Activated CD8-positive, alpha-beta T cell treated with anti-CD3 and anti-CD28 coated beads, Interleukin-2, amount 10 ng/mL, durations not matched to agents 7 days and 5 days (primary cell): Measurements from ENCODE around the gene MTIF2. TPM values are rescaled to one million over a fixed set of nuclear protein-coding genes. Genes with fewer than 3 reads are reported as not detected.
"Not testable (repeated sequence)": the region's sequence is repeated elsewhere in the genome, so short reads cannot be mapped to it uniquely, and the experiment has no call there.

Experiments used
- ATAC-seq: fragments of 150-1000 bp; cut with Tn5 transposase; one replicate; pipeline ENCODE4 v1.10.0; 2021; ENCODE audit warnings: moderate library complexity
- CTCF ChIA-PET: fragments of 350-600 bp; sonication (Branson Sonifier 250); formaldehyde crosslinking; loops from one replicate; lab custom pipeline; 2021; ENCODE audit warnings: antibody characterized with exemption; lab: Charles Lee
- POLR2A ChIA-PET: fragments of 350-600 bp; sonication (Branson Sonifier 250); formaldehyde crosslinking; loops from one replicate; lab custom pipeline; 2021; ENCODE audit warnings: antibody characterized with exemption; lab: Charles Lee
- DNase-seq: peaks from one replicate; pipeline ENCODE4 v3.0.0-alpha.2; 2020
- H3K27ac Mint-ChIP-seq: one replicate; pipeline ENCODE4 v1.8.0; 2021; ENCODE audit warnings: mild to moderate bottlenecking, mixed read lengths
- H3K27me3 Mint-ChIP-seq: one replicate; pipeline ENCODE4 v1.8.0; 2021; ENCODE audit warnings: low read depth, mixed read lengths
- H3K36me3 Mint-ChIP-seq: one replicate; pipeline ENCODE4 v1.8.0; 2021; ENCODE audit warnings: low read depth, mixed read lengths
- H3K4me1 Mint-ChIP-seq: one replicate; pipeline ENCODE4 v1.8.0; 2021; ENCODE audit warnings: low read depth, mixed read lengths
- H3K4me3 Mint-ChIP-seq: one replicate; pipeline ENCODE4 v1.8.0; 2021; ENCODE audit warnings: mild to moderate bottlenecking, mixed read lengths
- H3K9me3 Mint-ChIP-seq: one replicate; pipeline ENCODE4 v1.8.0; 2022; ENCODE audit warnings: mixed read lengths; ENCODE audit not compliant: insufficient read depth
- total RNA-seq, 2 experiments: library from RNA; stranded (reverse); gene quantifications; one replicate each; pipeline ENCODE4 v1.2.3, GENCODE V29; 2021

Gene MTIF2
- total RNA-seq, 2 experiments from 2014 or later, result 26.1 to 28.5 TPM

DNA sequence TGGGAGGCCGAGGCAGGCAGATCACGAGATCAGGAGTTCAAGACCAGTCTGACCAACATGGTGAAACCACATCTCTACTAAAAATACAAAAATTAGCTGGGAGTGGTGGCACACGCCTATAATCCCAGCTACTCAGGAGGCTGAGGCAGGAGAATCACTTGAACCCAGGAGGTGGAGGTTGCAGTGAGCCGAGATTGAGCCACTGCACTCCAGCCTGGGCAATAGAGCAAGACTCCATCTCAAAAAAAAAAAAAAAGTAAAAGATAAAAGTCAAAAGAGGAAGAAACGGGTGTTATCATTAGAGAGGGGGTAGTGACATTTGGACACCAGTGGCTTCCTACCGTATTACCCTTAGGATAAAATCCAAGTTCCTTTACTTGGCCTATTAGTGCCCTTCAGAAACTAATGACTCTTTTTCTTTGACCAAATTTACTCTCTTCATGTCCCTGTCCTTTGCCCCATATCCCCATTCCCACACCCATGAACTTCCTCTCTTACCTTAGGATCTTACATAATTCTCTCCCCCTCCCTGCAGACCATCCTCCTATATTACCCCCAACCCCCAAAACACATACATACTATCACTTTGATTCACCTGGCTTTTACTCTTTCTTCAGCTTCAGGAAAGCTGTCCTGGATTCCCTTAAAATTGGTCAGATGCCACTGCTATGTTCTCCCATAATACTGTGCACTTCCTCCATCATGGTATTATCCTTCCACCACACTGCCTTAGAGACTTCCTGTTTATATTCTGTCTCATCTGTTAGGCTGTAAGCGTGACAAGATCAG lies 41.4 kb downstream of the MTIF2 start:
- H3K27me3 Mint-ChIP-seq, result not testable (repeated sequence)

DNA sequence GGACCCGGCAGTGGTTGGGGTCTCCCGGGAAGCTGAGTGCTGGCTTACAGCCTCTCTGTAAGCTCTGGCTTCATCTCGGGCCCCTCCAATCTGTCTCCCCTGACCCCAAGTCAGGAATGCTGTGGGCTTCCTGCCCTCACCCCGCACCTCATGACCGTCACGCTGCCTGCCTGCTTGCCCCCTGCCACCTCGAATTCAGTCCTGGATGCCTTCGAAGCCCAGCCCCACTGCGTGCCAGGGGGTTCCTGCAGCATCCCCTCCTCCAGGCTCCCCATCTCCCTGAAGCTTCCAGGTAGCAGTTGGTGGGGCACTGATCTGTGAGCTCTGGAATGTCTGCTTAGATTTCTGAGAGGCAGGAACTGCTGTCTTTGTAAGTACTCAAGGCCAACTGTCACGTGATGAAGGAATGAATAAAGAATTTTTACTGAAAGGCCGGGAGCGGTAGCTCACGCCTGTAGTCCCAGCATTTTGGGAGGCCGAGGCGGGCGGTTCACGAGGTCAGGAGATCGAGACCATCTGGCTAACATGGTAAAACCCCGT lies 43.5 kb downstream of the MTIF2 start:
- Mint-ChIP-seq H3K36me3 (peaks cover 18% of the 10 kb centered on the region), H3K9me3 (no peaks in the 10 kb centered on the region), H3K27me3 (no peaks in the 10 kb centered on the region), H3K4me1 (peaks cover 51% of the 10 kb centered on the region), H3K27ac (no peak overlapping the region), H3K4me3 (no peak overlapping the region)
- ChIA-PET POLR2A (no interaction called here), CTCF (no interaction called here)
- DNase-seq, result no peak
- ATAC-seq, result no peak

More for the DNA sequence above, 41.4 kb downstream of the MTIF2 start:
- H3K4me3 Mint-ChIP-seq, result peak overlapping the region; percentile 1
- POLR2A ChIA-PET, result interaction anchor here (0.6 kb wide), 1 partner anchor 339 kb away, joined by 3 read pairs; no protein-coding TSS in a partner anchor
- DNase-seq, CTCF ChIA-PET, H3K9me3 Mint-ChIP-seq, ATAC-seq: not testable (repeated sequence)
- H3K4me1 Mint-ChIP-seq, result peaks cover 45% of the 10 kb centered on the region
- peak overlapping the region; percentile 84 for H3K27ac Mint-ChIP-seq
- peaks cover 23% of the 10 kb centered on the region for H3K36me3 Mint-ChIP-seq

DNA sequence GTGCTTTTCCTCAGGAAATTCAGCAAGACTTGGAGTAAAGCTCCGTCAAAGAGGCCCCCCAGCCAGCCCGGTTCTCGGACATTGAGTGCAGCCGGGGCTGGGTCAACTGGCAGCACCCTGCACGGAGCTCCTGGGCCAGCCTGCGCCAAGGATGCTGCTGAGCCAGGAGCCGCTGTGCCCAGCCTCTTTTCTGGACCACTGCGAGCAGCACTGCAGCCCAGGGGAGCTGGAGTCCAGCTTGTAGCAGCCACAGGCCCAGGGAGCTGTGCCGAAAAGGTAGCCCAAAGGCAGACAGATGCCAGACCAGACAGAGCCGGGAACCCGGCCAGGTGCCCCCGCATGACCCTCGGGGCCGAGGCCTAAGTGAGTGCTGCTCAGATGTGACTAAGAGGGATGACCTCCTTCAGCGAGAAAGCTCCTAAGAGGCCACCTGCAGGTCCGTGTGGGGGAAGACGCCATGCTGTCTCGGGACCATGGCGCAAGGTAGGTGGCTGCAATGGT lies 44.2 kb downstream of the MTIF2 start:
- ChIA-PET POLR2A (interaction anchor here (0.8 to 1.6 kb wide), 3 partner anchors 8 to 502 kb away, joined by 3 to 11 read pairs (median 7); partner anchors contain the start of genes CLHC1 and RPS27A), CTCF (interaction anchor here (1.2 to 1.4 kb wide), 2 partner anchors 45 to 174 kb away, joined by 3 read pairs; no protein-coding TSS in a partner anchor)
- Mint-ChIP-seq H3K4me1 (peaks cover 44% of the 10 kb centered on the region), H3K27ac (no peak overlapping the region), H3K36me3 (peaks cover 14% of the 10 kb centered on the region), H3K27me3 (no peaks in the 10 kb centered on the region), H3K4me3 (no peak overlapping the region), H3K9me3 (no peaks in the 10 kb centered on the region)
- DNase-seq (no peak), ATAC-seq (no peak)

DNA sequence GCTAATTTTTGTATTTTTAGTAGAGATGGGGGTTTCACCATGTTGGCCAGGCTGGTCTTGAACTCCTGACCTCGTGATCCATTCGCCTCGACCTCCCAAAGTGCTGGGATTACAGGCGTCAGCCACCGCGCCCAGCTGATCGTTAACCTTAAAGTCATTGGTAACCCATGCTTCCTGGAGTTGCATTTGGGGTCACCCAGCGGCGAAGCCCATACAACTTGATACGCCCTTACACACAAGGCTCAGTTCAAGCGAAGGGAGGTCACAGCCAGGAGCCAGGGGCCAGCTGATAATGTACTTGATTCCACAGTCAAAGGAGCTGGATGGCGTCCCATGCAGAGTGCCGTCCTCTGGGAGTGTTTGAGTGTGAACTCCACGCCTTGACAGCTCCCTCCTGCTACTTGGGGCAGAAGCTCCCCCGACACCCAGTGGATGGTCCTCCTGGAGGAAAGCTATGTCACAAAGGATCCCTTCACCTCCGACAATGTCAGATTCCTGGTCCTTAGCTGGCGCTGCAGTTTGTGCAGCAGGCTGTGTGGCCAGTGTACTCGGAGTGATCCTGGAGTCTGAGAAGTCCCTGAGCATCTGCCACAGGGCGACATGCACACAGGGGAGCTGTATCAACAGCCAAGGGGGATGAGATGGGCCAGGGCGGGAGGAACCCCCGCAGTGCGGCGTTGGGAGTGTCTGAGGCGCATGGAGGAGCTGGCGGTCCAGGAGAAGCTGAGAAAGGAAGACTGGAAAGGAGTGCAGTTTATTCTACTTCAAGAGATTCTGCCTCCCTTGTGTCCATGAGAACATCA lies 44.9 kb downstream of the MTIF2 start:
- CTCF ChIA-PET, result interaction anchor here (0.8 to 1.4 kb wide), 3 partner anchors 46 to 217 kb away, joined by 3 read pairs; no protein-coding TSS in a partner anchor
- ATAC-seq, result no peak
- H3K4me1 Mint-ChIP-seq, result peaks cover 40% of the 10 kb centered on the region
- no peaks in the 10 kb centered on the region for H3K27me3 Mint-ChIP-seq
- H3K36me3 Mint-ChIP-seq, result peaks cover 12% of the 10 kb centered on the region
- no peak for DNase-seq
- H3K9me3 Mint-ChIP-seq, result no peaks in the 10 kb centered on the region
- peak overlapping the region; percentile 82 for H3K27ac Mint-ChIP-seq
- POLR2A ChIA-PET, result interaction anchor here (0.7 to 1.6 kb wide), 5 partner anchors 8 to 501 kb away, joined by 3 to 11 read pairs (median 5); partner anchors contain the start of genes CLHC1, RPS27A and RTN4
- H3K4me3 Mint-ChIP-seq, result peak overlapping the region; percentile 75

DNA sequence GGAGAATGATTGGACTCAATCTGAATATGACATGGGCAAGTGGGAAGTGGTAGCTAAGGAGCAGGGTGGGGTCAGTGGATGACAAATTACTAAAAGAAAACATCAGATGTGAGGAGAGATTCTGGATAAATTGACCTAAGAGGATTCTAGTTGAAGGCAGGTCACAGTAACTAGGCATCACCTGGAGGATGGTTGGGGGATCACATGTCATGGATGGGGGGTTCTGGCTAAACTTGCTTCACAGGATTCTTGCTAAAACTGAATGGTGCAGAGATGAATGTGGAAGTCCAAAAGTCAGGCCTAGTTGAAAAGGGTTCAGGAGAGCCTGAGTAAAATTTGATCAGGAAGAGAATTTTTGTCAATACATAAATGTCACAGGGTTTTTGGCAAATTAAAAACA lies 55.2 kb downstream of the MTIF2 start:
- POLR2A ChIA-PET, result interaction anchor here (0.8 kb wide), 1 partner anchor 18 kb away, joined by 4 read pairs; the partner anchor contains the start of genes CLHC1 and RPS27A
- H3K27ac Mint-ChIP-seq, result no peak overlapping the region
- no peak overlapping the region for H3K4me3 Mint-ChIP-seq

DNA sequence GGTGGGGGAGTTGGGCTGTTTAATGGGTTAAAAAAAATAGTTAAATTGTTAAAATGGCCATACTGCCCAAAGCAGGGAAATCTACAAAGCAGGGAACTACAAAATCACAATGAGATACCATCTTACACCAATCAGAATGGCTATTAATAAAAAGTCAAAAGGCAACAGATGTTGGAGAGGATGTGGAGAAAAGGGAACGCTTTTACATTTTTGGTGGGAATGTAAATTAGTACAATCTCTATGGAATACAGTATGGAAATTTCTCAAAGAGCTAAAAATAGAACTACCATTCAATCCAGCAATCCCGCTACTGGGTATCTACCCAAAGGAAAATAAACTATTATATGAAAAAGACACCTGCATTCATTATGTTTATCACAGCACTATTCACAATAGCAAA lies 64.1 kb downstream of the MTIF2 start:
- no peaks in the 10 kb centered on the region for H3K27me3 Mint-ChIP-seq
- ChIA-PET CTCF (interaction anchor here (1.2 kb wide), 1 partner anchor 10 kb away, joined by 3 read pairs; no protein-coding TSS in a partner anchor), POLR2A (no interaction called here)
- H3K4me3 Mint-ChIP-seq, result no peak overlapping the region
- H3K36me3 Mint-ChIP-seq, result peaks cover 17% of the 10 kb centered on the region
- DNase-seq (no peak), ATAC-seq (no peak)
- no peaks in the 10 kb centered on the region for H3K4me1 Mint-ChIP-seq
- peaks cover 16% of the 10 kb centered on the region for H3K9me3 Mint-ChIP-seq
- no peak overlapping the region for H3K27ac Mint-ChIP-seq

More for the DNA sequence above, 55.2 kb downstream of the MTIF2 start:
- CTCF ChIA-PET, result no interaction called here
- Mint-ChIP-seq H3K9me3 (no peaks in the 10 kb centered on the region), H3K27me3 (no peaks in the 10 kb centered on the region), H3K36me3 (no peaks in the 10 kb centered on the region), H3K4me1 (no peaks in the 10 kb centered on the region)
- ATAC-seq, result no peak
- no peak for DNase-seq

DNA sequence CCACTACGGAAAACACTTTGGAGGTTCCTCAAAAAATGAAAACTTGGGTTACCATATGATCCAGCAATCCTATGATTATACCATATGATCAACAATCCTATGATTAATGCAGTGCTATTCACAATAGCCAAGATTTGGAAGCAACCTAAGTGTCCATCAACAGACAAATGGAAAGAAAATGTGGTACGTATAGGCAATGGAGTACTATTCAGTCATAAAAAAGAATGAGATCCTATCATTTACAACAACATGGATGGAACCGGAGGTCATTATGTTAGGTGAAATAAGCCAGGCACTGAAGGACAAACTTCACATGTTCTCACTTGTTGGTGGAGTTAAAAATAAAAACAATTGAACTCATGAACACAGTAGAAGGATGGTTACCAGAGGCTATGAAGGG lies 64.5 kb downstream of the MTIF2 start:
- peaks cover 18% of the 10 kb centered on the region for H3K36me3 Mint-ChIP-seq
- ATAC-seq, result no peak
- H3K4me1 Mint-ChIP-seq, result no peaks in the 10 kb centered on the region

DNA sequence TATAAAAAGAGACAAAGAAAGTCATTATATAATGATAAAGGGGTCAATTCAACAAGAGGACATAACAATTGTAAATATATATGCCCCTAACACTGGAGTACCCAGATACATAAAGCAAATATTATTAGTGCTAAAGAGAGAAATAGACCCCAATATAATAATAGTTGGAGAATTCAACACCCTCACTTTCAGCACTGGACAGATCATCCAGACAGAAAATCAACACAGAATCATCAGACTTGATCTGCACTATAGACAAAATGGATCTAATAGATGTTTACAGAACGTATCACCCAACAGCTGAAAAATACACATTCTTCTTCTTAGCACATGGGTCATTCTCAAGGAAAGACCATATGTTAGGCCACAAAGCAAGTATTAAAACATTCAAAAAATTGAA lies 68.6 kb downstream of the MTIF2 start:
- peaks cover 36% of the 10 kb centered on the region for H3K36me3 Mint-ChIP-seq
- H3K4me3 Mint-ChIP-seq, result no peak overlapping the region

More for the DNA sequence above, 64.5 kb downstream of the MTIF2 start:
- H3K27ac Mint-ChIP-seq, result no peak overlapping the region
- H3K4me3 Mint-ChIP-seq, result no peak overlapping the region
- ChIA-PET POLR2A (no interaction called here), CTCF (no interaction called here)
- H3K27me3 Mint-ChIP-seq, result no peaks in the 10 kb centered on the region
- peaks cover 16% of the 10 kb centered on the region for H3K9me3 Mint-ChIP-seq
- DNase-seq, result no peak

DNA sequence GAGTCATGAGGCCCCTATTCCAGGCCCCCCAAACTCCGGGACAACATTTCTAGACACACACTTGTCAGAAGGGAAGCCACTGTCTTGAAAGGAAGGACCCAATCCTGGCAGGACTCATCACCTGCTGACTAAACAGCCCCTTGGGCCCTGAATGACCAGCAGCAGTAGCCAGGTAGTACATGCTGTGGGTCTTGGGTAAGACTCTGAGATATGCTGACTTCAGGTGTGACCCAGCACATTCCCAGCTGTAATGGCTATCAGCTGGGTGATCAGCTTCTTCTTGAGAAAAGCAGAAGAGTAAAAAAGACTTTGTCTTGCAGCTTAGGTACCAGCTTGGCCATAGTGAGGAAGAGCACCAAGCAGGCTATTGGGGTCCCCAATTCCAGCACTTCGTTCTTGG lies 72.5 kb downstream of the MTIF2 start:
- Mint-ChIP-seq H3K9me3 (peaks cover 16% of the 10 kb centered on the region), H3K4me1 (no peaks in the 10 kb centered on the region), H3K27me3 (no peaks in the 10 kb centered on the region), H3K4me3 (no peak overlapping the region), H3K36me3 (peaks cover 29% of the 10 kb centered on the region), H3K27ac (no peak overlapping the region)
- DNase-seq (no peak), ATAC-seq (no peak)
- ChIA-PET POLR2A (interaction anchor here (1.2 kb wide), 1 partner anchor 26 kb away, joined by 3 read pairs; no protein-coding TSS in a partner anchor), CTCF (no interaction called here)

More for the DNA sequence above, 68.6 kb downstream of the MTIF2 start:
- ChIA-PET CTCF (no interaction called here), POLR2A (no interaction called here)
- no peaks in the 10 kb centered on the region for H3K4me1 Mint-ChIP-seq
- no peak for ATAC-seq
- H3K9me3 Mint-ChIP-seq, result peaks cover 19% of the 10 kb centered on the region
- no peaks in the 10 kb centered on the region for H3K27me3 Mint-ChIP-seq
- no peak for DNase-seq
- no peak overlapping the region for H3K27ac Mint-ChIP-seq

DNA sequence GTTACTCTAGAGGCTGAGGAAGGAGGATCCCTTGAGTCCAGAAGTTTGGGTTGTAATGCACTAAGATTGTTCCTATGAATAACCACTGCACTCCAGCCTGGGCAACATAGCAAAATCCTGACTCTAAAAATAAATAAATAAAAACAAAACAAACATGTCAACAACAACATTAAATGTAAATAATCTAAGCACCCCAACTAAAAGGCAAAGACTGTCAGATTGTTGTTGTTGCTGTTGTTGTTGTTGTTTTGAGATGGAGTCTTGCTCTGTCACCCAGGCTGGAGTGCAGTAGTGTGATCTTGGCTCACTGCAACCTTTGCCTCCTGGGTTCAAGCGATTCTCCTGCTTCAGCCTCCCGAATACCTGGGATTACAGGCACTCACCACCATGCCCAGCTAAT lies 77.1 kb downstream of the MTIF2 start:
- H3K27me3 Mint-ChIP-seq, POLR2A ChIA-PET, DNase-seq, H3K9me3 Mint-ChIP-seq, ATAC-seq, H3K27ac Mint-ChIP-seq, H3K4me1 Mint-ChIP-seq, CTCF ChIA-PET, H3K4me3 Mint-ChIP-seq: not testable (repeated sequence)
- peaks cover 12% of the 10 kb centered on the region for H3K36me3 Mint-ChIP-seq

DNA sequence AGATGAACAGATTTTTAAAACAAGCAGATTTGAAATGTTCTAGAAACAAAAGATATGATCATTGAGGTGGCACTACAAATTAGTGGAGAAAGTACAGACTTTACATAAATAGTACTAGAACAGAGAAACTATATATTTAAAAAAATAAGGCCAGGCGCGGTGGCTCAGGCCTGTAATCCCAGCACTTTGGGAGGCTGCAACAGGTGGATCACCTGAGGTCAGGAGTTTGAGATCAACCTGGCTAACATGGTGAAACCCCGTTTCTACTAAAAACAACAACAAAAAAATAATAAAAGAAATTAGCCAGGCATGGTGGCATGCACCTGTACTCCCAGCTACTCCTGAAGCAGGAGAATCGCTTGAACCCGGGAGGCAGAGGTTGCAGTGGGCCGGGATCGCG lies 82.2 kb downstream of the MTIF2 start:
- CTCF ChIA-PET, DNase-seq, H3K9me3 Mint-ChIP-seq, H3K36me3 Mint-ChIP-seq, H3K27me3 Mint-ChIP-seq, POLR2A ChIA-PET, H3K4me3 Mint-ChIP-seq, ATAC-seq, H3K4me1 Mint-ChIP-seq, H3K27ac Mint-ChIP-seq: not testable (repeated sequence)
